Measurements from ENCODE around the gene POLR2H.

The POLR2H gene

DNA sequence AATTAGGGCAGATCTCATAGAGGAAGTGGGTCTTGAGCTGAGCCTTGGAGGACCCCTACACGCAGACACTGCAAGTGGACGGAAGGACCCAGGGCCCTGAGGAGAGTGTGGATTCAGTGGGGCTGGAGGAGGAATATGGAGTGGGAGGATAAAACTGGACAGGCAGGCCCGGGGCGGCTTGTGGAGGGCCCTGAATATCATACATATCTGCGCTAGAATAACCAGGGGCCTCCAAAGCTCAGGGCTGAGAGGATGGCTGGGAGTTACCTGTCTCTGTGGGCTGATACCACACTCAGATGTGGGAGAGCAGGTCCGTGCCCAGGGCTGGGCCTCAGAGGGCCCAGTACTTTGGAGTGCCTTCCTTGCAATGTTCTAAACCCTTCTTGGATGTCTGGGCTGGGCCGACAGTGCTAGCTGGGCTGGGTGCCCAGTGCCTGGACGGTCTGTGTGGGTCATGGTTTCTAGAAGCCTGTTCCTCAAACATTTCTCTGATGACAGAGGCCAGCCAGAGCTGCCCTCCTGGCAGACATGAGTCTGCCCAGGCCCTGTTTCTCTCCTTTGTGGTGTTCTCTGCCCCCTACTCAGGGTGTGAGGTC lies 47.9 kb downstream of the POLR2H start:
- Histone ChIP-seq H3K36me3 (ENCODE audit: insufficient read depth, low read length) (no peaks in the 10 kb centered on the region), H3K9me3 (ENCODE audit: insufficient read depth, low read length, severe bottlenecking) (no peaks in the 10 kb centered on the region), H3K79me2 (ENCODE audit: insufficient read depth, low read length) (no peaks in the 10 kb centered on the region), H3K4me3 (ENCODE audit: low read depth in 1 of 2, low read length in 2 of 2) (no peak overlapping the region), H2AFZ (ENCODE audit: low read depth, low read length) (no peak overlapping the region), H3K27me3 (ENCODE audit: insufficient read depth, low read length, poor library complexity) (peaks cover 12% of the 10 kb centered on the region), H4K20me1 (ENCODE audit: insufficient read depth, low read length) (no peaks in the 10 kb centered on the region), H3K9ac (ENCODE audit: low read depth, low read length) (no peak overlapping the region), H3K4me2 (ENCODE audit: insufficient read depth, low read length) (no peak overlapping the region), H3K4me1 (ENCODE audit: insufficient read depth, low read length) (no peaks in the 10 kb centered on the region), H3K27ac (ENCODE audit: low read length) (no peak overlapping the region)
- TF ChIP-seq, protein P1, sequence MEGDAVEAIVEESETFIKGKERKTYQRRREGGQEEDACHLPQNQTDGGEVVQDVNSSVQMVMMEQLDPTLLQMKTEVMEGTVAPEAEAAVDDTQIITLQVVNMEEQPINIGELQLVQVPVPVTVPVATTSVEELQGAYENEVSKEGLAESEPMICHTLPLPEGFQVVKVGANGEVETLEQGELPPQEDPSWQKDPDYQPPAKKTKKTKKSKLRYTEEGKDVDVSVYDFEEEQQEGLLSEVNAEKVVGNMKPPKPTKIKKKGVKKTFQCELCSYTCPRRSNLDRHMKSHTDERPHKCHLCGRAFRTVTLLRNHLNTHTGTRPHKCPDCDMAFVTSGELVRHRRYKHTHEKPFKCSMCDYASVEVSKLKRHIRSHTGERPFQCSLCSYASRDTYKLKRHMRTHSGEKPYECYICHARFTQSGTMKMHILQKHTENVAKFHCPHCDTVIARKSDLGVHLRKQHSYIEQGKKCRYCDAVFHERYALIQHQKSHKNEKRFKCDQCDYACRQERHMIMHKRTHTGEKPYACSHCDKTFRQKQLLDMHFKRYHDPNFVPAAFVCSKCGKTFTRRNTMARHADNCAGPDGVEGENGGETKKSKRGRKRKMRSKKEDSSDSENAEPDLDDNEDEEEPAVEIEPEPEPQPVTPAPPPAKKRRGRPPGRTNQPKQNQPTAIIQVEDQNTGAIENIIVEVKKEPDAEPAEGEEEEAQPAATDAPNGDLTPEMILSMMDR (IDR thresholded peaks at IDR 0.05; ENCODE audit: borderline replicate concordance, extremely low read depth, low read length, poor library complexity, severe bottlenecking) = no peak
- no peak for TF ChIP-seq EZH2 (IDR thresholded peaks at IDR 0.05; ENCODE audit: borderline replicate concordance, low read depth, low read length, severe bottlenecking)
- ATAC-seq (ENCODE audit: insufficient read depth, low read depth) = no peak
- DNase-seq = no peak

DNA sequence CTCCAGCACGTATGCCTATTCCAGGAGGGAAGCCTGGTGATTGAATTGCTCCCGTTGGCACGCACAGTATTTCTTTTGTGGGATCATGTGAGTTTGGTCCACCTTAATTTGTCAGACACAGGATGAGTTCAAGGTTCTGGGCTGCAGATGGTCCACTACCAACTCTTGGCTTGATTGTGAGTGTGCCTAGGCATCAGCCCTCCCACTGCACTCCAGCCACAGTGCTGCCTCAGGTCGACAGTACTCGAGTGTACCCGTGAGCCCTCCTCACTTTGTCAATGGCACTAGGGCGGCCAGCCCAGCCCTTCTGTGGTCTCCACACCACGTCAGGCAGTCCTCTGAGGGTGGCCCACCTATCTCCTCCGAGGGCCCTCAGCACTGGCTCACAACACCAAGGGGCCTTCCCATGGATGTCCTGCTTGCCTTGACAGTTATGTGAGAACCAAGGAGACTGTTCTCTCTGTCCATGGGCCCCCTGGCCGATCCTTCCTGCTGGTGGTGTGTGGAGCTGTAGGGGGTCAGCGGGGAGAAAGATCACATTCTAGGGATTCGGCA lies 48.5 kb downstream of the POLR2H start:
- no peaks in the 10 kb centered on the region for H3K9me3 ChIP-seq (ENCODE audit: insufficient read depth, low read length, severe bottlenecking)

DNA sequence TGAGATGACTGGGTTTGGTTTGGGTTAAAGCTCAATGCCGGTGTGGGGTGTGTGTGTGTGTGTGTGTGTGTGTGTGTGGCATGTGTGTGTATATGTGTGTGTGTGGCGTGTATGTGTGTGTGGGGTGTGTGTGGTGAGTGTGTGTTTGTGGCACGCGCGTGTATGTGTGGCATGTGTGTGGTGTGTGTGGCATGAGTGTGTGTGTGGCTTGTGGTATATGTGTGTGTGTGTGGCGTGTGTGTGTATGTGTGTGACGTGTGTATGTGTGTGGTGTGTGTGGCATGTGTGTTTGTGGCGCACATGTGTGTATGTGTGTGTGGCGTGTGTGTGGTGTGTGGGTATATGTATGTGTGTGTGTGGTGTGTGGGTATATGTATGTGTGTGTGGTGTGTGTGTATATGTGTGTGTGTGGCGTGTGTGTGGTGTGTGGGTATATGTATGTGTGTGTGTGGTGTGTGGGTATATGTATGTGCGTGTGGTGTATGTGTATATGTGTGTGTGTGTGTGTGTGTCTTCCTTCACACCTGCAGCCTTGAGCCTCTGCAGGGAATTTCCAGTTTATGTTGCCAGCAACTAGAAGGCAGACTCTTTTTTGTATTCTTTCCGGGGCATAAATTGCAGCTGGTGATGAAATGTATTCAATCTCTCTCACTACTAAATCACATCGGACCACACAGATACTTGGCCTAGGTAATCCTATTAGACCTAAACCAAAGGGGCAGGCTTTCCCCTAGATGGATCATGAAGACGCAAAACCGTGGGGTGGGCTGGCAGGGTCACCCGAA lies 53.1 kb downstream of the POLR2H start:
- Histone ChIP-seq H3K9ac (ENCODE audit: low read depth, low read length) (no peak overlapping the region), H3K27ac (ENCODE audit: low read length) (no peak overlapping the region), H2AFZ (ENCODE audit: low read depth, low read length) (no peak overlapping the region), H3K79me2 (ENCODE audit: insufficient read depth, low read length) (no peaks in the 10 kb centered on the region), H3K4me3 (ENCODE audit: low read depth in 1 of 2, low read length in 2 of 2) (no peak overlapping the region), H3K9me3 (ENCODE audit: insufficient read depth, low read length, severe bottlenecking) (no peaks in the 10 kb centered on the region), H4K20me1 (ENCODE audit: insufficient read depth, low read length) (no peaks in the 10 kb centered on the region), H3K4me1 (ENCODE audit: insufficient read depth, low read length) (peaks cover 3% of the 10 kb centered on the region; the same call in 1 of the 2 replicates), H3K4me2 (ENCODE audit: insufficient read depth, low read length) (no peak overlapping the region), H3K36me3 (ENCODE audit: insufficient read depth, low read length) (no peaks in the 10 kb centered on the region), H3K27me3 (ENCODE audit: insufficient read depth, low read length, poor library complexity) (peaks cover 4% of the 10 kb centered on the region)
- ATAC-seq (ENCODE audit: insufficient read depth, low read depth) = no peak
- TF ChIP-seq, protein P1 (IDR thresholded peaks at IDR 0.05; ENCODE audit: borderline replicate concordance, extremely low read depth, low read length, poor library complexity, severe bottlenecking) = no peak
- TF ChIP-seq EZH2 (IDR thresholded peaks at IDR 0.05; ENCODE audit: borderline replicate concordance, low read depth, low read length, severe bottlenecking) = no peak
- no peak for DNase-seq

More for the DNA sequence above, 48.5 kb downstream of the POLR2H start:
- Histone ChIP-seq H3K36me3 (ENCODE audit: insufficient read depth, low read length) (no peaks in the 10 kb centered on the region), H3K4me1 (ENCODE audit: insufficient read depth, low read length) (no peaks in the 10 kb centered on the region), H3K4me3 (ENCODE audit: low read depth in 1 of 2, low read length in 2 of 2) (no peak overlapping the region), H3K4me2 (ENCODE audit: insufficient read depth, low read length) (no peak overlapping the region), H4K20me1 (ENCODE audit: insufficient read depth, low read length) (no peaks in the 10 kb centered on the region), H3K79me2 (ENCODE audit: insufficient read depth, low read length) (no peaks in the 10 kb centered on the region), H3K9ac (ENCODE audit: low read depth, low read length) (no peak overlapping the region), H3K27me3 (ENCODE audit: insufficient read depth, low read length, poor library complexity) (peaks cover 10% of the 10 kb centered on the region), H3K27ac (ENCODE audit: low read length) (no peak overlapping the region), H2AFZ (ENCODE audit: low read depth, low read length) (no peak overlapping the region)
- DNase-seq (no peak), ATAC-seq (ENCODE audit: insufficient read depth, low read depth) (no peak)
- TF ChIP-seq, protein P1 (IDR thresholded peaks at IDR 0.05; ENCODE audit: borderline replicate concordance, extremely low read depth, low read length, poor library complexity, severe bottlenecking) = no peak
- TF ChIP-seq EZH2 (IDR thresholded peaks at IDR 0.05; ENCODE audit: borderline replicate concordance, low read depth, low read length, severe bottlenecking) = no peak

Data from DND-41 (cell line).